Fibroblast of skin of right quadriceps (primary cell): ENCODE measurements around the gene MFSD2B.

Experiments
- DNase-seq: peaks from one replicate; pipeline ENCODE4 v3.0.0-alpha.2; 2013

MFSD2B gene

GRCh38 chr2:24051833-24052232 is 41.9 kb downstream of the MFSD2B start:
- DNase-seq, result no peak

- no peak for DNase-seq
These were observed 43.1 kb downstream of the MFSD2B start for GRCh38 chr2:24052951-24053350.

- DNase-seq, result no peak
These were observed 44.6 kb downstream of the MFSD2B start for GRCh38 chr2:24054366-24055010.

GRCh38 chr2:24055750-24056149 is 45.9 kb downstream of the MFSD2B start:
- DNase-seq, result no peak

GRCh38 chr2:24058564-24059271 is 48.8 kb downstream of the MFSD2B start:
- no peak for DNase-seq

GRCh38 chr2:24065341-24065740 is 55.5 kb downstream of the MFSD2B start:
- DNase-seq, result no peak

GRCh38 chr2:24072259-24072658 is 62.4 kb downstream of the MFSD2B start:
- DNase-seq, result no peak

- no peak for DNase-seq
These were observed 63.9 kb downstream of the MFSD2B start for GRCh38 chr2:24073816-24074215.

GRCh38 chr2:24075259-24075658 is 65.4 kb downstream of the MFSD2B start:
- DNase-seq, result no peak
